ENCODE results near the gene TUBA3E. TPM values are rescaled to one million over a fixed set of nuclear protein-coding genes. Genes with fewer than 3 reads are reported as not detected.
"Not testable (repeated sequence)": the region's sequence is repeated elsewhere in the genome, so short reads cannot be mapped to it uniquely, and the experiment has no call there.

The TUBA3E gene
- total RNA-seq, 1 donor from 2014 or later = not detected

DNA sequence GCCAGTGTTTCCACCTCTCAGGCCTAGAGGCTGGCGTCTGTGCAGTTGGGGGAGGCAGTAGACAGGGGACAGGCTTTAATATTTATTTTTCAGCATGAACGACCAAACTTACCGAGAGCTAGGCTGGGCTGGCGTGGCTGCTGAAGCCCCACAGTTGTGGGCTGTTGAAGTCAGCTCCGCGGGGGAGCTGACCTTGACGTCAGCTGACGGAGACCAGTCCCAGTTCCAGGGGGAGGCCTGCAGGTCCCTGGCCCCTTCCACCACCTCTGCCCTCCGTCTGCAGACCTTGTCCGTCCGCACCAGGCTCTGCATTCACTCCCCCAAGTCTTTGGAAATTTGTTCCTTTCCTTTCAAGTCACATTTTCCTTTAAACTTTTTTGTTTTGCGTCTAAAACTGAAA, 33.4 kb upstream of the TUBA3E start:
- Mint-ChIP-seq H3K9me3 (ENCODE audit: low read depth) (no peaks in the 10 kb centered on the region), H3K4me3 (ENCODE audit: unreplicated experiment) (no peak overlapping the region), H3K4me1 (ENCODE audit: low read depth) (no peaks in the 10 kb centered on the region), H3K27me3 (ENCODE audit: low read depth) (peaks cover 20% of the 10 kb centered on the region), H3K27ac (ENCODE audit: unreplicated experiment) (no peak overlapping the region), H3K36me3 (ENCODE audit: low read depth) (no peaks in the 10 kb centered on the region)
- TF ChIP-seq, protein P1, sequence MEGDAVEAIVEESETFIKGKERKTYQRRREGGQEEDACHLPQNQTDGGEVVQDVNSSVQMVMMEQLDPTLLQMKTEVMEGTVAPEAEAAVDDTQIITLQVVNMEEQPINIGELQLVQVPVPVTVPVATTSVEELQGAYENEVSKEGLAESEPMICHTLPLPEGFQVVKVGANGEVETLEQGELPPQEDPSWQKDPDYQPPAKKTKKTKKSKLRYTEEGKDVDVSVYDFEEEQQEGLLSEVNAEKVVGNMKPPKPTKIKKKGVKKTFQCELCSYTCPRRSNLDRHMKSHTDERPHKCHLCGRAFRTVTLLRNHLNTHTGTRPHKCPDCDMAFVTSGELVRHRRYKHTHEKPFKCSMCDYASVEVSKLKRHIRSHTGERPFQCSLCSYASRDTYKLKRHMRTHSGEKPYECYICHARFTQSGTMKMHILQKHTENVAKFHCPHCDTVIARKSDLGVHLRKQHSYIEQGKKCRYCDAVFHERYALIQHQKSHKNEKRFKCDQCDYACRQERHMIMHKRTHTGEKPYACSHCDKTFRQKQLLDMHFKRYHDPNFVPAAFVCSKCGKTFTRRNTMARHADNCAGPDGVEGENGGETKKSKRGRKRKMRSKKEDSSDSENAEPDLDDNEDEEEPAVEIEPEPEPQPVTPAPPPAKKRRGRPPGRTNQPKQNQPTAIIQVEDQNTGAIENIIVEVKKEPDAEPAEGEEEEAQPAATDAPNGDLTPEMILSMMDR (IDR thresholded peaks at IDR 0.05) = no peak
- DNase-seq (ENCODE audit: low spot score) = no peak

DNA sequence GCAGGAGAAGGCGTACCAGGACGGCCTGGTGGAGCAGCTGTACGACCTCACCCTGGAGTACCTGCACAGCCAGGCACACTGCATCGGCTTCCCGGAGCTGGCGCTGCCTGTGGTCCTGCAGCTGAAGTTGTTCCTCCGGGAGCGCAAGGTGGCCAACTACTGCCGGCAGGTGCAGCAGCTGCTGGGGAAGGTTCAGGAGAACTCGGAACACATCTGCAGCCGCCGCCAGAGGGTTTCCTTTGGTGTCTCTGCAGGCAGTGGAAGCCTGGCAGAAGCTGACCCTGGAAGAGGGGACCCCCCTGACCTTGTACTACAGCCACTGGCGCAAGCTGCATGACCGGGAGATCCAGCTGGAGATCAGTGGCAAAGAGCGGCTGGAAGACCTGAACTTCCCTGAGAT, 32.7 kb upstream of the TUBA3E start:
- DNase-seq (ENCODE audit: low spot score); H3K27ac Mint-ChIP-seq (ENCODE audit: unreplicated experiment): not testable (repeated sequence)

DNA sequence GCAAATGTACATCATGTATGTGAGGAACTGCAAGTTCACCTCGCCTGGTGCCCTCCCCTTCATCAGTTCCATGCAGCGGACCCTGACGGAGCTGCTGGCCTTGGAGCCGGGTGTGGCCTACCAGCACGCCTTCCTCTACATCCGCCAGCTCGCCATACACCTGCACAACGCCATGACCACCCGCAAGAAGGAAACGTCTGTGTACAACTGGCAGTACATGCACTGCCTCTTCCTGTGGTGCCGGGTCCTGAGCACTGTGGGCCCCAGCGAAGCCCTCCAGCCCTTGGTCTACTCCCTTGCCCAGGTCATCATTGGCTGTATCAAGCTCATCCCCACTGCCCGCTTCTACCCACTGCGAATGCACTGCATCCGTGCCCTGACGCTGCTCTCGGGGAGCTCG, 32.1 kb upstream of the TUBA3E start:
- H3K27ac Mint-ChIP-seq (ENCODE audit: unreplicated experiment); H3K4me1 Mint-ChIP-seq (ENCODE audit: low read depth); H3K36me3 Mint-ChIP-seq (ENCODE audit: low read depth); H3K4me3 Mint-ChIP-seq (ENCODE audit: unreplicated experiment); H3K9me3 Mint-ChIP-seq (ENCODE audit: low read depth): not testable (repeated sequence)
- peak; percentile 75 for DNase-seq (ENCODE audit: low spot score)
- H3K27me3 Mint-ChIP-seq (ENCODE audit: low read depth) = peaks cover 20% of the 10 kb centered on the region

More for the DNA sequence above, 32.7 kb upstream of the TUBA3E start:
- H3K9me3 Mint-ChIP-seq (ENCODE audit: low read depth); H3K4me3 Mint-ChIP-seq (ENCODE audit: unreplicated experiment); H3K36me3 Mint-ChIP-seq (ENCODE audit: low read depth); H3K4me1 Mint-ChIP-seq (ENCODE audit: low read depth): not testable (repeated sequence)
- H3K27me3 Mint-ChIP-seq (ENCODE audit: low read depth) = peaks cover 18% of the 10 kb centered on the region

GRCh38 chr2:130229161-130229510, 30.9 kb upstream of the TUBA3E start:
- H3K4me3 Mint-ChIP-seq (ENCODE audit: unreplicated experiment); H3K36me3 Mint-ChIP-seq (ENCODE audit: low read depth); H3K4me1 Mint-ChIP-seq (ENCODE audit: low read depth); H3K9me3 Mint-ChIP-seq (ENCODE audit: low read depth); H3K27ac Mint-ChIP-seq (ENCODE audit: unreplicated experiment): not testable (repeated sequence)
- DNase-seq (ENCODE audit: low spot score) = peak; percentile 77
- H3K27me3 Mint-ChIP-seq (ENCODE audit: low read depth) = peaks cover 22% of the 10 kb centered on the region

DNA sequence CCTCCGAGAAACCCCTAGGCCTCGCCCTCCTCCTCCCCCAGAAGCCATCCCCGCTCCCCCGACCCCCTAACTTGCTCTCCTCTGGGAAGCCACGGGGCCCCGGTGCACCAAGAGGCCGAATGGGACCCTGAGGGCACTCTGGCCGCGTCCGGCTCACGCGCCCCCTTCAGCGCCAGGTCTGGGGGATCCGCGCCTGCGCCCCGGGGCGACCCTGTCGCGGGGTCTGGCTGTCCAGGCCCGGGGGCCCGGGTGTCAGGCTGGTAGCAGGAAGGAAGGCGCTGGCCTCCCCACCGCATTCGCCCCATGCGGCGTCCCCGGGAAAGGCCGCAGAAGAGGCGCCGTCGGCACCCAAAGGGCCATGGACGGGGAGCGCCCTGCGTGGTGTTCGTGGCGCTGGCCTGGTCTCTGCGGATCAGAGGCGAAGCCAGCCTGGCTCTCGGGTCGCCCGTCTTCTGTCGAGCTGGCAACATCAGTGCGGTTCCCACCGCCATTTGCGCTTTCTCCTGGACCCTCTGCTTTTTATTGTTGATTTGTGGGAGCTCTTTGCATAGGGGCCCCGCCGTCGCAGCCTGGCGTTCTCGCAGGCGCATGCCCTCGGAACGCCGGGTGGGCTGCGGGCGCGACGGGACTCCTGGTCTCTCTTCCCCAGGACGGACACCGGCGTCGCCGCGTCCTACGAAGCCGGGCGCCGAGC, 30.4 kb upstream of the TUBA3E start:
- H3K4me1 Mint-ChIP-seq (ENCODE audit: low read depth); H3K9me3 Mint-ChIP-seq (ENCODE audit: low read depth); H3K4me3 Mint-ChIP-seq (ENCODE audit: unreplicated experiment); H3K27ac Mint-ChIP-seq (ENCODE audit: unreplicated experiment); H3K36me3 Mint-ChIP-seq (ENCODE audit: low read depth): not testable (repeated sequence)
- peak; percentile 75 for DNase-seq (ENCODE audit: low spot score)
- H3K27me3 Mint-ChIP-seq (ENCODE audit: low read depth) = peaks cover 24% of the 10 kb centered on the region

DNA sequence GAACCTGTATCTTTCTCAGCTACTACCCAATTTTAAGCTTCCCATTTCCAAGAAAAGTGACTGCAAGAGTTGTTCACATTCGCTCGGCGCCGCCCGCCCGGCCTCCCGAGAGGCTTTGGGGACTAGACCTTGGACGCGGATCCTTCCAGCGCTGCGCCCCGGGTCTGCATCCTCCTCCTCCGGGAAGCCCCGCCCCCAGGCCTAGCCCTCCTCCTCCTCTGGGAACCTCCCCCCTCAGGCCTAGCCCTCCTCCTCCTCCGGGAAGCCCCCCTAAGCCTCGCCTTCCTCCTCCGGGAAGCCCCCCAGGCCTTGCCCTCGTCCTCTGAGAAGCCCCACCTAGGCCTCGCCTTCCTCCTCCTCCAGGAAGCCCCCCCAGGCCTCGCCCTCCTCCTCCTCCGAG, 29.8 kb upstream of the TUBA3E start:
- not testable (repeated sequence) for H3K27ac Mint-ChIP-seq (ENCODE audit: unreplicated experiment); H3K4me1 Mint-ChIP-seq (ENCODE audit: low read depth); H3K36me3 Mint-ChIP-seq (ENCODE audit: low read depth); H3K4me3 Mint-ChIP-seq (ENCODE audit: unreplicated experiment); H3K9me3 Mint-ChIP-seq (ENCODE audit: low read depth)
- DNase-seq (ENCODE audit: low spot score) = peak; percentile 90
- H3K27me3 Mint-ChIP-seq (ENCODE audit: low read depth) = peaks cover 24% of the 10 kb centered on the region

DNA sequence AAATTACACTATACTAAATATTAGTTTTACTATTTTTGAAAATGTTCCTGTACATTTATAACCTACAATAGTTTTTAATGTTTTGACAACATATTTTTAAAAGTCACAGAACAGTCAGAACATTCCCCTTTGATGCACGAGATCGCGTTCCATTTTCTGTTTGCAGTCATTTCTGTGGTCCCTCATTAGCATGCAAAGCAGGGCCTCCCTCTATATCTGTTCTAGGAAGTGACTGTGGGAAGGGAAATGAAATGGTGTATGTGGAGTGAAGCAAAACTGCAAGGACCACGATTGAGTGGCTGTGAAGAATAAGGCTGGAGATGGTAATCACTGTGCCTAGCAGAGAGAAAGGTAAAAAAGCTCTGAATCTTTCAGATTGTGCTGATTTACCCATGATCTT, 24.3 kb upstream of the TUBA3E start:
- DNase-seq (ENCODE audit: low spot score); H3K9me3 Mint-ChIP-seq (ENCODE audit: low read depth); H3K4me1 Mint-ChIP-seq (ENCODE audit: low read depth); H3K27ac Mint-ChIP-seq (ENCODE audit: unreplicated experiment); H3K36me3 Mint-ChIP-seq (ENCODE audit: low read depth); H3K4me3 Mint-ChIP-seq (ENCODE audit: unreplicated experiment): not testable (repeated sequence)
- H3K27me3 Mint-ChIP-seq (ENCODE audit: low read depth) = peaks cover 38% of the 10 kb centered on the region

DNA sequence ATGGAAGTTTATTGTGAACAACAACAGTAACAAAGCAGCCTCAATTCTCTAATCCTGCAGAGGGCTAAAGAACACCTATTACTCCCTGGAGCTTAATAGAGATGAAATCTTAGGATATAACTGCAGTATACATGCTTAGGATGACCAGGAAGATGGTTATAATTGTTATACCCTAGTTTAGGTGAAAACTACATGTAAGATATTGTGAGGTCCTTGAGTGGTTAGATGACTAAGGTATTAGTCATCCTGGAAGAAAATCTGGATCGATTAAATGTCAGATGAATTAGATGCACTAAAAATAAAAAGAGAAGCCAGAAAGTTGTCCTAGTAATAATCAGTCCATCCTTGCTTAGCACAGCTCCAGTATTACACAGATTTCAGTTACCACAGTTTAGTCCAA, 22.3 kb upstream of the TUBA3E start:
- H3K27me3 Mint-ChIP-seq (ENCODE audit: low read depth) = peaks cover 29% of the 10 kb centered on the region
- H3K27ac Mint-ChIP-seq (ENCODE audit: unreplicated experiment); H3K4me3 Mint-ChIP-seq (ENCODE audit: unreplicated experiment); H3K4me1 Mint-ChIP-seq (ENCODE audit: low read depth); H3K9me3 Mint-ChIP-seq (ENCODE audit: low read depth); H3K36me3 Mint-ChIP-seq (ENCODE audit: low read depth); DNase-seq (ENCODE audit: low spot score): not testable (repeated sequence)

DNA sequence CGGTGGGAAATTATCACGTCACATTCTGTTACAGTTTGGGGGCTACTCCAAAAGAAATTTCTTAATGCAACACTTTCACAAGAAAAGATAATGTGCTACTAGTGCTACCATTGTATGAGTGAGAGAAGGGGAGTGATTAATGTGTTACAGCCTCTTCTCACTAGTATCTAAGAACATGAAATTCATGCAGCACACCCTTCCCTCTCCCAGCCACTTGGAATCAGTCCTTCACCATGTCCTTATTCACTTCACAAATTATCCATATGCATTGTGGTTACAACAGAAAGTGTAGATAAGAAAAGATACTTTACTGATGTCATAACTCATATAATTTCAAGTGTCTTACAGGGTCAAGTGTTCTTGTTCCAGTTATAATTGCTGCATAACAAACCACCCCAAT, 20.9 kb upstream of the TUBA3E start:
- H3K9me3 Mint-ChIP-seq (ENCODE audit: low read depth); H3K4me1 Mint-ChIP-seq (ENCODE audit: low read depth); DNase-seq (ENCODE audit: low spot score); H3K36me3 Mint-ChIP-seq (ENCODE audit: low read depth); H3K4me3 Mint-ChIP-seq (ENCODE audit: unreplicated experiment); H3K27ac Mint-ChIP-seq (ENCODE audit: unreplicated experiment): not testable (repeated sequence)
- H3K27me3 Mint-ChIP-seq (ENCODE audit: low read depth) = peaks cover 31% of the 10 kb centered on the region

GRCh38 chr2:130207051-130207450, 8.8 kb upstream of the TUBA3E start:
- not testable (repeated sequence) for H3K36me3 Mint-ChIP-seq (ENCODE audit: low read depth); H3K4me3 Mint-ChIP-seq (ENCODE audit: unreplicated experiment); DNase-seq (ENCODE audit: low spot score); H3K4me1 Mint-ChIP-seq (ENCODE audit: low read depth); H3K27ac Mint-ChIP-seq (ENCODE audit: unreplicated experiment); H3K9me3 Mint-ChIP-seq (ENCODE audit: low read depth)
- peaks cover 18% of the 10 kb centered on the region for H3K27me3 Mint-ChIP-seq (ENCODE audit: low read depth)

DNA sequence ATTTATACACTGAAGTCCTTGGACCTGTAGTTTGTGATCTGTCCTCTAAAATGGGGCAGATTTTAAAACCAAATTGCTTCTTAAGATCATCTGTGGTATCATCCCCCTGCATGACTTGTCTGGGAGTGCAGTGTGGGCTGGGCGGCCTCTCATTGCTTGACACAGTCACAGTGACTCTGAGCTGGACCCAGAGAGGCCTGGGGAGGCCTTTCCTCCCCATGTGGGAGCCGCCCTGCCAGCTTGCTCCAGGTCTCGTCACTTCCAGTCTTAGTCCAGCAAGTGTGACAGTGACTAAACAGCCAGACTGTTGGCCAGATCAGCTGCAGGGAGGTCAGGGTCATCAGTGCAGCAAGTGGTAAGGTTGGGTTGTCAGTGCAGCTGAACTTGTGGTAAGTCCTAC, 4.9 kb upstream of the TUBA3E start:
- H3K4me3 Mint-ChIP-seq (ENCODE audit: unreplicated experiment); DNase-seq (ENCODE audit: low spot score); H3K9me3 Mint-ChIP-seq (ENCODE audit: low read depth); H3K27me3 Mint-ChIP-seq (ENCODE audit: low read depth); H3K36me3 Mint-ChIP-seq (ENCODE audit: low read depth); H3K4me1 Mint-ChIP-seq (ENCODE audit: low read depth); H3K27ac Mint-ChIP-seq (ENCODE audit: unreplicated experiment): not testable (repeated sequence)

- not testable (repeated sequence) for H3K27ac Mint-ChIP-seq (ENCODE audit: unreplicated experiment); H3K36me3 Mint-ChIP-seq (ENCODE audit: low read depth); H3K27me3 Mint-ChIP-seq (ENCODE audit: low read depth); DNase-seq (ENCODE audit: low spot score); H3K4me3 Mint-ChIP-seq (ENCODE audit: unreplicated experiment); H3K4me1 Mint-ChIP-seq (ENCODE audit: low read depth); H3K9me3 Mint-ChIP-seq (ENCODE audit: low read depth)
Measured at GRCh38 chr2:130202518-130202917, 4.3 kb upstream of the TUBA3E start.
